ENCODE measurements around the gene FOLR3. TPM values are rescaled to one million over a fixed set of nuclear protein-coding genes. Genes with fewer than 3 reads are reported as not detected.
A peak's percentile ranks its signal among the peaks of the same experiment; 100 is the strongest.

Gene FOLR3
- total RNA-seq, 4 donors from 2014 or later = 1.2 to 1.6 TPM; not detected in 2

DNA sequence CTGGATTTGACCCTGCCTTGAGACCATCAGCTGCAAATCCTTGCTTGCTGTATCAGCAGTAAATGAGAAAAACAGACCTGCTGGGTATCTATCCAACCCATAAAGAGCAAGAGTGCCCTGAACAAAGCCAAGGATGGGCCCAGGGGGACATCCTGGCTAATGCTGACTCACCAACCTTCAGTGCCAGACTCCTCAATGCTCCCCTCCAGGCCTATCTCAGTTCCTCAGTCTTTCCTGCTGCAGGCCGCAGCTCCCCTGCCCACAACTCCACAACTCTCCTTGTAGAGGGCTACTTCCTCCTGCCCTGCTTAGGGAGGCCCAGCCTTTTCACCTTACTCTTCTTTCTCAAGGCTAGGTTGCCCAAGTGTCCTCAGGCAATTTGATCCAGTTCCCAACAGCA lies 35.1 kb upstream of the FOLR3 start:
- H3K9me3 ChIP-seq = no peaks in the 10 kb centered on the region
- no peaks in the 10 kb centered on the region for H3K27me3 ChIP-seq
- TF ChIP-seq, protein P1, sequence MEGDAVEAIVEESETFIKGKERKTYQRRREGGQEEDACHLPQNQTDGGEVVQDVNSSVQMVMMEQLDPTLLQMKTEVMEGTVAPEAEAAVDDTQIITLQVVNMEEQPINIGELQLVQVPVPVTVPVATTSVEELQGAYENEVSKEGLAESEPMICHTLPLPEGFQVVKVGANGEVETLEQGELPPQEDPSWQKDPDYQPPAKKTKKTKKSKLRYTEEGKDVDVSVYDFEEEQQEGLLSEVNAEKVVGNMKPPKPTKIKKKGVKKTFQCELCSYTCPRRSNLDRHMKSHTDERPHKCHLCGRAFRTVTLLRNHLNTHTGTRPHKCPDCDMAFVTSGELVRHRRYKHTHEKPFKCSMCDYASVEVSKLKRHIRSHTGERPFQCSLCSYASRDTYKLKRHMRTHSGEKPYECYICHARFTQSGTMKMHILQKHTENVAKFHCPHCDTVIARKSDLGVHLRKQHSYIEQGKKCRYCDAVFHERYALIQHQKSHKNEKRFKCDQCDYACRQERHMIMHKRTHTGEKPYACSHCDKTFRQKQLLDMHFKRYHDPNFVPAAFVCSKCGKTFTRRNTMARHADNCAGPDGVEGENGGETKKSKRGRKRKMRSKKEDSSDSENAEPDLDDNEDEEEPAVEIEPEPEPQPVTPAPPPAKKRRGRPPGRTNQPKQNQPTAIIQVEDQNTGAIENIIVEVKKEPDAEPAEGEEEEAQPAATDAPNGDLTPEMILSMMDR (IDR thresholded peaks at IDR 0.05) = no peak
- no peak for TF ChIP-seq POLR2A (IDR thresholded peaks at IDR 0.05)
- H3K27ac ChIP-seq = no peak overlapping the region
- DNase-seq = no peak
- H3K36me3 ChIP-seq = peaks cover 25 to 27% of the 10 kb centered on the region in 2 donors
- peaks cover 14 to 34% of the 10 kb centered on the region in 2 donors for H3K4me1 ChIP-seq
- 95 to 97% methylated on average over 1 of the region's 1 CpG for WGBS, 2 donors
- intact Hi-C loops (cut with DNase I) = loop anchor here (10.0 kb wide), 2 partner anchors 124 to 334 kb away; partner anchors contain the start of genes CLPB and INPPL1
- H3K4me3 ChIP-seq (replicated peaks in 1 of 3) = no peak overlapping the region

DNA sequence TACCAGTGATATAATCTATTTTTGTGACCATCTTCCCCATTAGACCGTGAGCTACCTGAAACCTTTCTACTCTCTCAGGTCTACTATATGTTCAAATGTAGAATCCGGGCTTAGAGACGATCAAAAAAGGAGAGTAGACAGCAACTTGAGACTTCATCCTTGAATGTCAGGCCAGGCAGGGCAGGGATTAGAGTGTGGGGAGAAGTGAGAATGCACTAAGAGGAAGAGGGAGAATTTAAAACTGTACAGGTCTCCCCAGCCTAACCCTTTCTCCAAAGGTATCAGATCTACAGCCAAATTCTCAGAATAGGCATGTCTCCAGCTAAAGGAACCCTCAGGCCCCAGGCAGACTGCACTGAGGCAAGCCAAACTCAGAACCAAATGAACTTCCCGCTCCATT lies 33.4 kb upstream of the FOLR3 start:
- WGBS, 2 donors = 39 to 56% methylated on average over 4 of the region's 4 CpGs
- intact Hi-C loops (cut with DNase I) = loop anchor here (10.0 kb wide), 2 partner anchors 123 to 333 kb away; partner anchors contain the start of genes CLPB and INPPL1
- Histone ChIP-seq H3K4me3 (replicated peaks in 1 of 3) (peak overlapping the region; percentile 56 to 99 (median 76)), H3K4me1 (peaks cover 14 to 34% of the 10 kb centered on the region in 2 donors), H3K27ac (peak overlapping the region; percentile 92 to 98 (median 96)), H3K27me3 (no peaks in the 10 kb centered on the region), H3K36me3 (peaks cover 19 to 21% of the 10 kb centered on the region in 2 donors), H3K9me3 (no peaks in the 10 kb centered on the region)
- no peak for TF ChIP-seq POLR2A (IDR thresholded peaks at IDR 0.05)
- TF ChIP-seq, protein P1 (IDR thresholded peaks at IDR 0.05) = no peak
- DNase-seq = no peak

DNA sequence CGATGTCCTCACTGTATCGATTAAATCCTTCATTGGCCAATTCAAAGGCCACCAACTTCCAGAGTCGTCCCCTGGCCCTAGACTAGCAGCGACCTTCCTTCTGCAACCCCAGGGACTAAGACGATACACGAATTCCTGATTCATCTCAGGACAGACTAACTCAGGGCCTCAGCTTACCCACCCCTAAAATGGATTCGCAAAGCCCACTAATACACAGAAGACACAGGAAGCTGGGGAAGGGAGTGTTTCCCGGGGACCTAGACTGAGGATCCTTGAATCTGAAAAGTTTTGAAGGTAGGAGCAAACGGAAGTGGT lies 32.9 kb upstream of the FOLR3 start:
- Histone ChIP-seq H3K4me1 (peaks cover 14 to 34% of the 10 kb centered on the region in 2 donors), H3K4me3 (replicated peaks in 1 of 3) (peak overlapping the region; percentile 56 to 99 (median 76)), H3K27ac (peak overlapping the region; percentile 92 to 98 (median 96)), H3K9me3 (no peaks in the 10 kb centered on the region), H3K27me3 (no peaks in the 10 kb centered on the region), H3K36me3 (peaks cover 15 to 17% of the 10 kb centered on the region in 2 donors)
- peak in 1 of 2 donors; percentile 24 for TF ChIP-seq POLR2A (IDR thresholded peaks at IDR 0.05)
- TF ChIP-seq, protein P1 (IDR thresholded peaks at IDR 0.05) = no peak
- intact Hi-C loops (cut with DNase I) = loop anchor here (10.0 kb wide), 2 partner anchors 122 to 332 kb away; partner anchors contain the start of genes CLPB and INPPL1
- WGBS, 2 donors = 4 to 5% methylated on average over 9 of the region's 9 CpGs
- DNase-seq = no peak

DNA sequence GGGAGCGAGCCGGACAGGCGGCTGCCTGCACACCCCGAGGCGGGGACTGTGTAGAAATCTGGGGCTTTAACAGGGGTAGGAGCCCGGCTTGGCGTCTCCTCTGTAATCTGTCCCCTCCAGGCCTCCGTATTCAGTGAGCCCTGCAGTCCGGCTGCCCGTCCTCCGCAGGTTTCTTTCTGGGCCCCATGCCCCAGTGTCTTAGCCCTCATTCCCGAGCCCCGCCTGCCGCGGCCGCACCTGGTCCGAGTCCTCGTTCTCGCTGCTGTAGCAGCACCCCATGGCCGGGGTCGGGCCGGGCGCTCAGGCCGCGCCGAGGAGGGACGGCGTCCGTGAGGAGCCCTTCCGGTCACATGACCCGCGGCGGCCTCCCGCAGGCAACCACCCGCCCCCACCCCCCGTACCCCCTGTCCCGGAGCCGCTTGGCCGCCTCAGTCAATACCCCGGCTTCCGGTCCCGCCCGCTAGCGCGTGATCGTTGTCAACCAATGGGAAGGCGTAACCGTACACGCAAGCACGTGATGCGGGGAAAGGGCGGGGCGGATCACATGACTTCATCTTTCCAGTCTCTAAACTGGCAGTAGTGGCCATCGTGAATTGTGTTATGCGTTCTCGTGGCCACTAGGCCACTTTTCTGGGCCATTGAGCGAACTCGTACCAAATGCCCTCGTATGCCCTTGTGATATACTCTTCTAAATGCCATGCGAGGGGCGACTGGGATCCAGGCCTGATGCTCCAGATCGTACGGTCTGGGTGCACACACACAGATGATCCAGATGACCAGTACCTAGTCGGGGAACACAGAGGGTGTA lies 32.4 kb upstream of the FOLR3 start, which contains the start of gene LAMTOR1:
TSS of gene LAMTOR1 (minus strand) at position 352 of the 808 bp plus-strand sequence. CDS start at position 279, 73 bp downstream.
- Histone ChIP-seq H3K27ac (peak within 1 kb of the TSS; percentile 92 to 98 (median 96)), H3K27me3 (no peaks in the 10 kb centered on the region), H3K9me3 (no peaks in the 10 kb centered on the region), H3K4me3 (replicated peaks in 1 of 3) (peak within 1 kb of the TSS; percentile 56 to 99 (median 76)), H3K36me3 (peaks cover 9 to 11% of the 10 kb centered on the region in 2 donors), H3K4me1 (peaks cover 14 to 34% of the 10 kb centered on the region in 2 donors)
- 4 to 8% methylated on average over 24 to 26 of the region's 64 CpGs for WGBS, 2 donors
- intact Hi-C loops (cut with DNase I) = loop anchor here (10.0 kb wide), 2 partner anchors 122 to 332 kb away; partner anchors contain the start of genes CLPB and INPPL1
- DNase-seq = peak; percentile 100
- TF ChIP-seq, protein P1 (IDR thresholded peaks at IDR 0.05) = peak in 4 of 6 experiments; percentile 31 to 67 (median 56)
- TF ChIP-seq POLR2A (IDR thresholded peaks at IDR 0.05) = peak; percentile 56 to 82

Measured in thyroid gland (tissue), 4 donors.